HFF-Myc (cell line): ENCODE data around the gene AKT2.

Experiments used
- DNase-seq: peaks from one replicate; pipeline ENCODE4 v3.0.0-alpha.2; 2011; ENCODE audit warnings: low read depth; ENCODE audit errors: extremely low read depth
- H3K4me3 ChIP-seq: replicated peaks from 2 replicates; pipeline ENCODE4 v1.5.1; 2011; ENCODE audit warnings: low read depth, mild to moderate bottlenecking, control low read depth, low read length
- CTCF ChIP-seq: IDR thresholded peaks from 2 replicates; pipeline ENCODE4 v1.5.1; 2012; ENCODE audit warnings: mild to moderate bottlenecking, low read depth, low read length, control low read depth; ENCODE audit errors: missing control alignments

AKT2 gene

GRCh38 chr19:40228863-40229262 is 56.3 kb downstream of the AKT2 start:
- H3K4me3 ChIP-seq = no peak overlapping the region
- TF ChIP-seq CTCF = no peak
- DNase-seq = no peak

GRCh38 chr19:40228346-40228745 is 56.8 kb downstream of the AKT2 start:
- no peak overlapping the region for H3K4me3 ChIP-seq
- no peak for DNase-seq
- no peak for TF ChIP-seq CTCF

- H3K4me3 ChIP-seq = peak overlapping the region; percentile 8; the same call in 1 of the 2 replicates
- TF ChIP-seq CTCF = no peak
- no peak for DNase-seq
Measured at GRCh38 chr19:40225440-40226305, 59.5 kb downstream of the AKT2 start.

GRCh38 chr19:40224342-40225150 is 60.6 kb downstream of the AKT2 start:
- DNase-seq = no peak
- TF ChIP-seq CTCF = no peak
- H3K4me3 ChIP-seq = no peak overlapping the region

- TF ChIP-seq CTCF = no peak
- H3K4me3 ChIP-seq = no peak overlapping the region
- DNase-seq = no peak
Measured at GRCh38 chr19:40223135-40223822, 61.9 kb downstream of the AKT2 start.

GRCh38 chr19:40221858-40222619 is 63.1 kb downstream of the AKT2 start:
- peak; percentile 86 for DNase-seq
- peak; percentile 84 for TF ChIP-seq CTCF
- H3K4me3 ChIP-seq = no peak overlapping the region
